Urinary bladder (tissue), 4 donors: ENCODE results near the gene IFI30. TPM values are rescaled to one million over a fixed set of nuclear protein-coding genes. Genes with fewer than 3 reads are reported as not detected.
"Not testable (repeated sequence)": the region's sequence is repeated elsewhere in the genome, so short reads cannot be mapped to it uniquely, and the experiment has no call there.

Source experiments
- DNase-seq: peaks from one replicate; pipeline ENCODE4 v3.0.0-alpha.2; 2015; ENCODE audit errors: extremely low spot score
- H3K27ac ChIP-seq: one replicate; pipeline ENCODE4 v1.5.1; 2013; ENCODE audit warnings: low read depth, mild to moderate bottlenecking, moderate library complexity
- H3K36me3 ChIP-seq: one replicate; pipeline ENCODE4 v1.6.1; 2013; ENCODE audit warnings: mild to moderate bottlenecking, moderate library complexity; ENCODE audit not compliant: insufficient read depth
- H3K4me1 ChIP-seq: one replicate; pipeline ENCODE4 v1.6.1; 2013; ENCODE audit warnings: mild to moderate bottlenecking, moderate library complexity; ENCODE audit not compliant: insufficient read depth
- H3K4me3 ChIP-seq: one replicate; pipeline ENCODE4 v1.5.1; 2013; ENCODE audit warnings: low read depth, low read length
- WGBS: extraction: QIAGEN DNeasy Blood & Tissue Kit; methylation state at CpG from one replicate; pipeline ENCODE4 v1.1.7; 2013; 5-methylcytosine and 5-hydroxymethylcytosine counted together
- polyA plus RNA-seq: library from polyadenylated mRNA; stranded (reverse); fragments of 200-250 nt; gene quantifications from one replicate; pipeline ENCODE4 v1.2.3, GENCODE V29; 2013
- total RNA-seq: library from RNA; depleted of rRNA; stranded (reverse); fragments of >200 nt; gene quantifications from one replicate; pipeline ENCODE4 v1.2.3, GENCODE V29; 2014
- donor health status: healthy with polysubstance abuse.
- donor health status: healthy.

Gene IFI30
- total and polyA plus RNA-seq, 2 donors = 6.6 to 90.6 TPM

GRCh38 chr19:18157465-18158063 lies 16.0 kb upstream of the IFI30 start:
- 37% methylated on average over 18 of the region's 18 CpGs for WGBS
- peak overlapping the region; percentile 28 for H3K27ac ChIP-seq
- H3K4me3 ChIP-seq = no peak overlapping the region
- H3K4me1 ChIP-seq = peaks cover 2% of the 10 kb centered on the region
- peak; percentile 29 for DNase-seq
- peaks cover 3% of the 10 kb centered on the region for H3K36me3 ChIP-seq

GRCh38 chr19:18158467-18158866 lies 15.1 kb upstream of the IFI30 start:
- 89% methylated on average over 4 of the region's 4 CpGs for WGBS

DNA sequence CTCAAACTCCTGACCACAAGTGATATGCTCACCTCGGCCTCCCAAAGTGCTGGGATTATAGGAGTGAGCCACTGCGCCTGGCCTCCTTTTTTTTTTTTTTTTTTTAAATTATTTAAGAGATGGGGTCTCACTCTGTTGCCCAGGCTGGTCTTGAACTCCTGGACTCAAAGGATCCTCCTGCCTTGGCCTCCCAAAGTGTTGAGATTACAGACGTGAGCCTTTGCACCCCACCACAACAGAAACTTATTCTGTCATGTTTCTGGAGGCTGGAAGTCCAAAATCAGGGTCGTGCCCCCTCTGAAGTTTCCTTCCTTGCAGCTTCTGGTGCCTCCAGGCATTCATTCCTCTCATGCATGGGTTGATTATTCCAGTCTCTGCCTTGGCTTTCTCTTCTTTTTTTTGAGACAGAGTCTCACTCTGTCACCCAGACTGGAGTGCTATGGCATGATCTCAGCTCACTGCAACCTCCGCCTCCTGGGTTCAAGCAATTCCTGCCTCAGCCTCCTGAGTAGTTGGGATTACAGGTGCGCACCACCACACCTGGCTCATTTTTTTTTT lies 14.5 kb upstream of the IFI30 start:
- not testable (repeated sequence) for H3K27ac ChIP-seq, DNase-seq, H3K4me3 ChIP-seq, H3K4me1 ChIP-seq, H3K36me3 ChIP-seq
- WGBS = 91% methylated on average over 6 of the region's 6 CpGs

More at GRCh38 chr19:18158467-18158866, 15.1 kb upstream of the IFI30 start:
- Histone ChIP-seq H3K36me3 (peaks cover 8% of the 10 kb centered on the region), H3K4me3 (no peak overlapping the region), H3K27ac (no peak overlapping the region), H3K4me1 (peaks cover 2% of the 10 kb centered on the region)
- no peak for DNase-seq

DNA sequence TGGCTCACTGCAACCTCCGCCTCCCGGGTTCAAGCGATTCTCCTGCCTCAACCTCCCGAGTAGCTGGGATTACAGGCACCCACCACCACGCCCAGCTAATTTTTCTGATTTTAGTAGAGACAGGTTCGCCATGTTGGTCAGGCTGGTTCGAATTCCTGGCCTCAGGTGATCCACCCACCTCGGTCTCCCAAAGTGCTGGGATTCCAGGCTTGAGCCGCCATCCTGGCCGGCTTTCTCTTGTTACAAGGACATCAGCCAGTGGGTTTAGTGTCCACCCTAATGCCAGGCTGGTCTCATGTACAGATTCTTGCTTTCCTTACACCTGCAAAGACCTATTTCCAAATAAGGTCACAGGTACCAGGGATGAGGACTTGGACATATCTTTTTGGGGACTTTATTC lies 13.8 kb upstream of the IFI30 start:
- peaks cover 2% of the 10 kb centered on the region for H3K4me1 ChIP-seq
- WGBS = 94% methylated on average over 10 of the region's 10 CpGs
- peaks cover 8% of the 10 kb centered on the region for H3K36me3 ChIP-seq
- H3K4me3 ChIP-seq = no peak overlapping the region
- DNase-seq = no peak
- H3K27ac ChIP-seq = no peak overlapping the region

DNA sequence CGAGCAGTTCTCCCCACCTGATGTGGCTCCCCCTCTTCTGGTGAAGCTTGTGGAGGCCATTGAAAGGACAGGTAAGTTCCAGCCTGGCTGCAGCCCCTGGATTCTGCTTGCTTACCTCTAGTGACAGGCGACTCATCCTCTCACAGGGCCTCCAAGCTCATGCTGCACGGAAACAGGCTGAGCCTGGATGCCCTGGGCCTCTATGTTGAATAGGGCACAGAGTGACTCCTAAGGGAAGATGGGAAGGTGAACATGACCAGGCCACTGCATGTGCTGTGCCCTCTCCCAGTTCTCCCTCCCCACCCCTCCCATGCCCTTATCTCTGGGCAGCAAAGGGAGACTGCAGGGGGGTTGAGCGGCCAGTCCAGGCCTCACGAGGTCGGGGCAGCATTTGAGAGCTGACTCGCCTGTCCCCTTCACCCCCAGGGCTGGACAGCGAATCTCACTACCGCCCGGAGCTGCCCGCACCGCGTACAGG lies 13.1 kb upstream of the IFI30 start:
- WGBS = 67% methylated on average over 13 of the region's 13 CpGs
- Histone ChIP-seq H3K27ac (no peak overlapping the region), H3K4me3 (no peak overlapping the region), H3K4me1 (peaks cover 2% of the 10 kb centered on the region), H3K36me3 (peaks cover 8% of the 10 kb centered on the region)
- DNase-seq = no peak

DNA sequence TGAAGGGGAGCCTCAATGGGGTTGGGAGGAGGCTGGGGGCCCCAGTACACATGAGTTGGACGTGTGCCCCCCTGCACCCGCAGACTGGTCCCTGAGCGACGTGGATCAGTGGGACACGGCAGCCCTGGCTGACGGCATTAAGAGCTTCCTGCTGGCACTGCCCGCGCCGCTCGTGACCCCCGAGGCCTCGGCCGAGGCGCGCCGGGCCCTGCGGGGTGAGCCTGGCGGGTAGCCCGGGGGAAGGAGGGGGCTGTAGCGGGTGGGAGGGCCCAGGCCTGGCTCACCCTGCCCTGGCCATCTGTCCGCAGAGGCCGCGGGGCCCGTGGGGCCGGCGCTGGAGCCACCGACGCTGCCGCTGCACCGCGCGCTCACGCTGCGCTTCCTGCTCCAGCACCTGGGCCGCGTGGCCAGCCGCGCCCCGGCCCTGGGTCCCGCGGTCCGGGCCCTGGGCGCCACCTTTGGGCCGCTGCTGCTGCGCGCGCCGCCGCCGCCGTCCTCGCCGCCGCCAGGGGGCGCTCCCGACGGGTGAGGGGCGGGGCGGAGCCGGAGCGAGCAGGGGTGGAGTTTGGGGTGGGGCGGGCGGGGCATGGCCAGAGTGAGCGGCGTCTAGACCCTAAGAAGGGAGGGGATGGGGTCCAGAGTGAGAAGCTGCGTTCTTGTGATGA lies 12.5 kb upstream of the IFI30 start:
- peaks cover 5% of the 10 kb centered on the region for H3K36me3 ChIP-seq
- H3K27ac ChIP-seq = no peak overlapping the region
- no peaks in the 10 kb centered on the region for H3K4me1 ChIP-seq
- no peak for DNase-seq
- H3K4me3 ChIP-seq = peak overlapping the region; percentile 23
- WGBS = 3% methylated on average over 66 of the region's 66 CpGs

DNA sequence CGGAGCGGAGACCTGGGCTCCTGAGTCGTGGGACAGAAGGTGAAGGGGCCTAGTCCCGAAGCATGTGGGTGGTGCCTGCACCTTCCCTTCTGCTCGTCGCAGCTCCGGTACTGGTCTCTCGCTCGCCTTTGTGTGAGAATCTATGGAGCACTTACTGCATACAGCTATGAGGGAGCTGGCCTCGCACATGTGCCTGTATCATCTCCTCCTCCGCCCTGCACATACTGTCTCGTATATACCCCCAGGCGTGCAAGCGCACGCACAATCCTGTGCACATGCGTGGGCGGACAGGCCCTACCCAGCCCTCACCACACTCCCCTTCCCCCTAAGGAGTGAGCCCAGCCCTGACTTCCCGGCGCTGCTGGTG lies 12.0 kb upstream of the IFI30 start:
- H3K27ac ChIP-seq = no peak overlapping the region
- 67% methylated on average over 19 of the region's 19 CpGs for WGBS
- DNase-seq = no peak
- H3K4me3 ChIP-seq = peak overlapping the region; percentile 23
- H3K36me3 ChIP-seq = peaks cover 5% of the 10 kb centered on the region
- H3K4me1 ChIP-seq = no peaks in the 10 kb centered on the region

- H3K36me3 ChIP-seq = peaks cover 7% of the 10 kb centered on the region
- H3K4me1 ChIP-seq = no peaks in the 10 kb centered on the region
- DNase-seq = no peak
- no peak overlapping the region for H3K27ac ChIP-seq
- H3K4me3 ChIP-seq = no peak overlapping the region
- 97% methylated on average over 7 of the region's 7 CpGs for WGBS
Observed at GRCh38 chr19:18164072-18164471, 9.5 kb upstream of the IFI30 start.

DNA sequence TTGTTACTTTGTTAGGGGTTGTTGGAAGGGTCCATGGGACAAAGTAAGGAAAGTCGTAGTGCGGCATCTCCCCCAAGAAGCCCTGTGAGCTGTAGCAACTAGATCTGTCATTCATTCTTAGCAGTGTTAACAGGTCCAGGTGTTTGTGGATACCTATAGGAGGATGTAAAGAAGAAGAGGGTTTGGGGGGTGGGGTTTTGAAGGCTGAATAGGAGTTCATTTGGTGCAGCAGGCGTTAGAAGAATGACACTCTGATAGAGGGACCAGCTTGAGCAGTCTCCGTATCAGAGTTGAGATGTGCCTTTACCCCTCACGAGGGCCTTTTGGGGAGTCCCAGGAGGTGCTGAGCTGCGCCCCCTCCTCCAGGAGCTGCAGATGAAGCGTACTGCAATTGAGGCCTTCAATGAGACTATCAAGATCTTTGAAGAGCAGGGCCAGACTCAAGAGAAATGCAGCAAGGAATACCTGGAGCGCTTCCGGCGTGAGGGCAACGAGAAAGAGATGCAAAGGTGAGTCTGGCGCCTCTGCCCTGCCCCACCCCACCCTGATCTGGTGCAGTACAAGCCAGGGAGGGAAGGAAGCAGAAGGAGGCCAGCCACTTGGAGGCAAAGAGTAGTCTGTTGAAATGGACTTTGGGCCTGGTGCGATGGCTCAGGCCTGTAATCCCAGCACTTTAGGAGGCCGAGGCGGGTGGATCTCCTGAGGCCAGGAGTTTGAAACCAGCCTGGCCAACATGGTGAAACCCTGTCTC lies 7.6 kb upstream of the IFI30 start:
- Histone ChIP-seq H3K36me3 (peaks cover 7% of the 10 kb centered on the region), H3K27ac (no peak overlapping the region), H3K4me3 (no peak overlapping the region), H3K4me1 (no peaks in the 10 kb centered on the region)
- 96% methylated on average over 15 of the region's 15 CpGs for WGBS
- no peak for DNase-seq

DNA sequence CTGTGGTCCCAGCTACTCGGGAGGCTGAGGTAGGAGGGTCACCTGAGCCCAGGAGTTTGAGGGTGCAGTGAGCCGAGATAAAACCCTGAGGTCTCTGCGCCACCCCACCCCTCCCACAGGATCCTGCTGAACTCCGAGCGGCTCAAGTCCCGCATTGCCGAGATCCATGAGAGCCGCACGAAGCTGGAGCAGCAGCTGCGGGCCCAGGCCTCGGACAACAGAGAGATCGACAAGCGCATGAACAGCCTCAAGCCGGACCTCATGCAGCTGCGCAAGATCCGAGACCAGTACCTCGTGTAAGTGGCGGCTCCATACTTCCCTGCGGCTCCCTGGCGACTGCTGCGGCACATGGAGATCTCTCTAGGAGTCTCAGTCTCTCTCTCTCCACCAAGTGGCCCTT lies 6.6 kb upstream of the IFI30 start:
- DNase-seq = no peak
- H3K4me3 ChIP-seq = no peak overlapping the region
- no peaks in the 10 kb centered on the region for H3K4me1 ChIP-seq
- peaks cover 7% of the 10 kb centered on the region for H3K36me3 ChIP-seq
- 93% methylated on average over 21 of the region's 21 CpGs for WGBS
- H3K27ac ChIP-seq = no peak overlapping the region

GRCh38 chr19:18167975-18168645 lies 5.5 kb upstream of the IFI30 start:
- no peak overlapping the region for H3K27ac ChIP-seq
- peaks cover 5% of the 10 kb centered on the region for H3K36me3 ChIP-seq
- no peaks in the 10 kb centered on the region for H3K4me1 ChIP-seq
- DNase-seq = no peak
- 71% methylated on average over 14 of the region's 14 CpGs for WGBS
- no peak overlapping the region for H3K4me3 ChIP-seq

- Histone ChIP-seq H3K36me3 (peaks cover 2% of the 10 kb centered on the region), H3K4me3 (no peak overlapping the region), H3K27ac (no peak overlapping the region), H3K4me1 (no peaks in the 10 kb centered on the region)
- 95% methylated on average over 66 of the region's 66 CpGs for whole genome bisulfite sequencing
- DNase-seq = no peak
Observed at GRCh38 chr19:18168673-18169381, 4.8 kb upstream of the IFI30 start.

DNA sequence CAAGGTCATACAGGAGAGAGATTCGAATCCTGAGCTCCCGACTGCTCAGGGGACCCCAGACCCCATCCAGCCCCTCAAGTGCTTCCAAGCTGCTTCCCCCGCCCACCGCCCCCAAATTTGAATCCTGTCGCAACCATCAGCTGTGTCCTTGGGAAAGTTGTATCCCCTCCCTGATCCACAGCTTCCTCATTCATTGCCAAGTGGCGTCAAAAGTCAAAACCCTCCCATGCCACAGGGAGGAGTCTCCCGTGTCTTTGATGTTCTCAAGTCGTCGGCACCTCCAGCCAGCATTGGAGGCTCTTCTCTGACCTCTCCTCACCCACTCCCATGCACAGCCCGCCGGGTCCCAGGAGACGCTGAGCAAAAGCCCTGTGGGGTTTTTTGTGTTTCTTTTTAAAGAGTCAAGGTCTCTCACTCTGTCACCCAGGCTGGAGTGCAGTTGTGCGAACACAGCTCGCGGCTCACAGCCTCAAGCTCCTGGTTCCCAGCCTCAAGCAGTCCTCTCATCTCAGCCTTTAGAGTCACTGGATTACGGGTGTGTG lies 2.8 kb upstream of the IFI30 start:
- no peak for DNase-seq
- H3K4me1 ChIP-seq = no peaks in the 10 kb centered on the region
- H3K4me3 ChIP-seq = no peak overlapping the region
- H3K27ac ChIP-seq = no peak overlapping the region
- H3K36me3 ChIP-seq = peaks cover 2% of the 10 kb centered on the region
- 65% methylated on average over 16 of the region's 16 CpGs for WGBS
